ENCODE results near the gene NEDD4L.

- TF ChIP-seq ZNF350 (tag by site-specific recombination; IDR thresholded peaks at IDR 0.05) (no peak), ZNF660 (tag by site-specific recombination; IDR thresholded peaks at IDR 0.05) (no peak)
- TF ChIP-seq, protein P1, sequence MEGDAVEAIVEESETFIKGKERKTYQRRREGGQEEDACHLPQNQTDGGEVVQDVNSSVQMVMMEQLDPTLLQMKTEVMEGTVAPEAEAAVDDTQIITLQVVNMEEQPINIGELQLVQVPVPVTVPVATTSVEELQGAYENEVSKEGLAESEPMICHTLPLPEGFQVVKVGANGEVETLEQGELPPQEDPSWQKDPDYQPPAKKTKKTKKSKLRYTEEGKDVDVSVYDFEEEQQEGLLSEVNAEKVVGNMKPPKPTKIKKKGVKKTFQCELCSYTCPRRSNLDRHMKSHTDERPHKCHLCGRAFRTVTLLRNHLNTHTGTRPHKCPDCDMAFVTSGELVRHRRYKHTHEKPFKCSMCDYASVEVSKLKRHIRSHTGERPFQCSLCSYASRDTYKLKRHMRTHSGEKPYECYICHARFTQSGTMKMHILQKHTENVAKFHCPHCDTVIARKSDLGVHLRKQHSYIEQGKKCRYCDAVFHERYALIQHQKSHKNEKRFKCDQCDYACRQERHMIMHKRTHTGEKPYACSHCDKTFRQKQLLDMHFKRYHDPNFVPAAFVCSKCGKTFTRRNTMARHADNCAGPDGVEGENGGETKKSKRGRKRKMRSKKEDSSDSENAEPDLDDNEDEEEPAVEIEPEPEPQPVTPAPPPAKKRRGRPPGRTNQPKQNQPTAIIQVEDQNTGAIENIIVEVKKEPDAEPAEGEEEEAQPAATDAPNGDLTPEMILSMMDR (tag by site-specific recombination; IDR thresholded peaks at IDR 0.05): no peak
These were observed 184.2 kb downstream of the NEDD4L start for GRCh38 chr18:58228176-58228575.
